Stimulated activated naive B cell treated with anti-CD40 and anti-IgM and Interleukin-4, amounts not matched to agents 10 μg/mL and 1 μg/mL and 100 μg/mL, for 72 hours (primary cell): ENCODE measurements around the gene TRIM33.
"Not testable (repeated sequence)": the region's sequence is repeated elsewhere in the genome, so short reads cannot be mapped to it uniquely, and the experiment has no call there.

Experiments
- ATAC-seq, 2 donors: fragments of 150-1000 bp; cut with Tn5 transposase; replicated peaks; 2 replicates each; pipeline ENCODE4 v1.10.0; 2021; ENCODE audit warnings: moderate library complexity in 1 of 2
- DNase-seq: peaks from one replicate; pipeline ENCODE4 v3.0.0; 2021
- H3K27ac Mint-ChIP-seq: one replicate; pipeline ENCODE4 v1.8.0; 2022; ENCODE audit warnings: mild to moderate bottlenecking, mixed read lengths
- H3K27me3 Mint-ChIP-seq, 2 donors: one replicate each; pipeline ENCODE4 v1.8.0; 2022; ENCODE audit warnings: mixed read lengths in 2 of 2
- H3K36me3 Mint-ChIP-seq, 2 donors: one replicate each; pipeline ENCODE4 v1.8.0; 2022; ENCODE audit warnings: mixed read lengths in 2 of 2, mild to moderate bottlenecking in 1 of 2
- H3K4me1 Mint-ChIP-seq, 2 donors: one replicate each; pipeline ENCODE4 v1.8.0; 2022; ENCODE audit warnings: mixed read lengths in 2 of 2, mild to moderate bottlenecking in 1 of 2
- H3K4me3 Mint-ChIP-seq, 2 donors: one replicate each; pipeline ENCODE4 v1.8.0; 2022; ENCODE audit warnings: mild to moderate bottlenecking in 2 of 2, mixed read lengths in 2 of 2, moderate library complexity in 1 of 2
- H3K9me3 Mint-ChIP-seq, 2 donors: one replicate each; pipeline ENCODE4 v1.8.0; 2022; ENCODE audit warnings: mixed read lengths in 2 of 2, mild to moderate bottlenecking in 1 of 2

Gene TRIM33

DNA sequence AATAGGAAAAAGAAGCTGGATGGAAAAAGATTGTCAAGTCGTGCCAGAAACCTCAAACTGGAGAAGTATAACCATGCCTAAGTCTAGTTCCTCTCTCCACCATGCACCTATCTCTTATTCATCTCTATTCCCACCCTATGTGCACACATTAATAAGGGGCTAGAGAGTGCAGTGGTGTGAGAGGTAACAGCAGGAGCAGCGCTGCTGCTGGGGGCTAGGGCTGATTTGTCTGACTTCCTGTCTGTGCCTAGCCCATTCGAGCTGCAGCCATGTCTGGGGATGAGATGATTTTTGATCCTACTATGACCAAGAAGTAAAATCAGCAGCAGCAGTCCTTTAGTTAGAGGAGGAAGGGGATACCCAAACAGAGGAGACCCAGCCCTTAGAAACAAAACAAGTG, 43.0 kb downstream of the TRIM33 start:
- peaks cover 27 to 63% of the 10 kb centered on the region in 2 donors for H3K4me1 Mint-ChIP-seq
- peak; percentile 33 to 50 for ATAC-seq

DNA sequence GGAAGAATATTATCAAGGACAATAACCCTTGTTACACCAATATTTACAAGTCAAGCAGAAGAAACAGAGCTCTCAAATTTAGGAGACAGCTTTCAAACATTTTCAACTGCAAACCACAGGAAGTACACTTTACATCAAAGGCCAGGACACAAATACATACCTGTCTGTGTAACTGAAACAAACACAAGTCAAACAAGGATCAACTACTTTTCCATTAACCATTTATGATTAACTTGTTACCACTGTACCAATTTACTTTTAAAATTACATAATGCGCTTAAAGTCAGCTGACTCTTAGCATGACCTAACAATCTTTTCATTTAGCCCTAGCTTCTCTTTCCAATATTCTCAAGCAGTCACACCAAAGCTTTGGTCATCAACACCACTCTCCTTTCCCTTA, 43.5 kb downstream of the TRIM33 start:
- H3K36me3 Mint-ChIP-seq, result peaks cover 18 to 34% of the 10 kb centered on the region in 2 donors
- DNase-seq (no peak), ATAC-seq (no peak)
- peaks cover 27 to 60% of the 10 kb centered on the region in 2 donors for H3K4me1 Mint-ChIP-seq
- H3K9me3 Mint-ChIP-seq, result no peaks in the 10 kb centered on the region
- H3K4me3 Mint-ChIP-seq, result no peak overlapping the region
- no peaks in the 10 kb centered on the region for H3K27me3 Mint-ChIP-seq
- H3K27ac Mint-ChIP-seq, result peak overlapping the region; percentile 32

More for the DNA sequence above, 43.0 kb downstream of the TRIM33 start:
- DNase-seq, result no peak
- H3K4me3 Mint-ChIP-seq, result no peak overlapping the region
- H3K27ac Mint-ChIP-seq, result no peak overlapping the region
- H3K9me3 Mint-ChIP-seq, result no peaks in the 10 kb centered on the region
- peaks cover 21 to 38% of the 10 kb centered on the region in 2 donors for H3K36me3 Mint-ChIP-seq
- no peaks in the 10 kb centered on the region for H3K27me3 Mint-ChIP-seq

DNA sequence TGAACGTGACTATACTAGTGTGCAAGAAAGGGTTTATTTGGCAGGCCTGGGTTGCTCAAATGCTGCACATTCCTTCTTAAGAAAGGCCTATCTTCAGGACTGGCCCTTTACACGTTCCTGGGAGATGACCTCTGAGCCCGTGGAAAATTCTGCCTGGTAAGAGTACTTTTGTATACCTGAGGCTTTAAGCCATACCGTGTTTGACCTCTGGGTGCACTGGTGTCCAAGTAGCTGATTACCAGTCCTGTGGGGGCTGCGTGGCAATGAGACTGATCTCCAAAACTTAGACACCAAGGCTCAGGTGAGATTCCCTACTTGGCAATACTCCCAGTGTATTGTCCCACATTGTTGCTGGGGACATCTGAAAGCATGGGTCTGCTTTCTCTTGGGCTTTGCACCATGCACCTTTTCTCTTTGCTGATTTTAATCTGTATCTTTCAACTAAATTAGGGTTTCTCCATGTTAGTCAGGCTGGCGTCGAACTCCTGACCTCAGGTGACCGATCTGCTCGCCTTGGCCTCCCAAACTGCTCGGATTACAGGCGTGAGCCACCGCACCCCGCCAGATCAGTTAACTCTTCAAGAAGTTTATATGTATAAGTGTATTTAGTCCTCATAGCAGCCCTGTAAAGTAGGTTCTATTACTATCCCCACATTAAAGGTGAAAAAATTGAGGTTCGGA, 44.5 kb downstream of the TRIM33 start:
- Mint-ChIP-seq H3K4me1 (peaks cover 27 to 56% of the 10 kb centered on the region in 2 donors), H3K9me3 (no peaks in the 10 kb centered on the region), H3K27me3 (no peaks in the 10 kb centered on the region), H3K4me3 (no peak overlapping the region), H3K27ac (no peak overlapping the region), H3K36me3 (peaks cover 18 to 30% of the 10 kb centered on the region in 2 donors)
- ATAC-seq (no peak), DNase-seq (no peak)

DNA sequence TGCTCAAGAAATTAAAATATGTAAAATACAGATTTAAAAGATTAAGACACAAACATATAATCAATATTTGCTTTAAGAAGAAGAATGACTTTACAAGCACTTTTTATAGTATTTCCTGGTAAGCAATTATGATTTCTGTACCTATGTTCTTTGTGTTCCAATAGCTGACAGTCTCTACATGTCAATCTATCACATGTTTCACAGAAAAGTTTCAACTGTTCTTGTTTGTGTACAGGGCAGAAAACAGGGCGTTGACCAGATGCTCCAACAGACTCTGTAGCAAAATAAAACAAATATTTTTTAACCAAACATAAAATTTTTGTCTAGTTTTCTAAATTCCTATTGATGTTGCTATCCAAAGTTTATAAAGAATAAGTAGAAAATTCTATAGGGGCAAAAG, 48.0 kb downstream of the TRIM33 start:
- Mint-ChIP-seq H3K27ac (no peak overlapping the region), H3K4me3 (no peak overlapping the region), H3K36me3 (peaks cover 24 to 44% of the 10 kb centered on the region in 2 donors), H3K27me3 (no peaks in the 10 kb centered on the region), H3K9me3 (peaks cover 0 to 4% of the 10 kb centered on the region in 2 donors), H3K4me1 (peaks cover 23 to 34% of the 10 kb centered on the region in 2 donors)
- DNase-seq, result no peak
- ATAC-seq, result no peak

DNA sequence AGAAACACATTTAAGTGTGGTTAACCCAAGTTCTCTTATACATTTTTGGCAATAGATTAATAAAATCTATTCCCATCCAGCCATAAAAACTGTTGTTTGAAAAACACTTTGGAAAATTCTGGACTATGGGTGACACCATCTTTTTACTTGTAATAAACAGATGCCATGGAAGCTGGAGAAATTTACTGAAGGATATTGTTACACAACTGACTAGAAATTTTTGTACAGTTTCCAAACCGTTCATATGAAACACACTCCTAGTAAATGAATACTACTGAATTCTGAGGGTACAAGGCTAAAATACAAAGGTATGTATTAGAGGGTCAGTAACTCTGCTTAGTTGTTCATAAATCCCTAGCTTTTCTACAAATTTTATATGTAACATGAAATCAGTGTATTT, 48.7 kb downstream of the TRIM33 start:
- H3K27ac Mint-ChIP-seq, result no peak overlapping the region
- H3K4me3 Mint-ChIP-seq, result no peak overlapping the region
- no peak for ATAC-seq
- no peak for DNase-seq
- H3K9me3 Mint-ChIP-seq, result peaks cover 0 to 4% of the 10 kb centered on the region in 2 donors
- H3K4me1 Mint-ChIP-seq, result peaks cover 17 to 28% of the 10 kb centered on the region in 2 donors
- peaks cover 24 to 46% of the 10 kb centered on the region in 2 donors for H3K36me3 Mint-ChIP-seq
- no peaks in the 10 kb centered on the region for H3K27me3 Mint-ChIP-seq

DNA sequence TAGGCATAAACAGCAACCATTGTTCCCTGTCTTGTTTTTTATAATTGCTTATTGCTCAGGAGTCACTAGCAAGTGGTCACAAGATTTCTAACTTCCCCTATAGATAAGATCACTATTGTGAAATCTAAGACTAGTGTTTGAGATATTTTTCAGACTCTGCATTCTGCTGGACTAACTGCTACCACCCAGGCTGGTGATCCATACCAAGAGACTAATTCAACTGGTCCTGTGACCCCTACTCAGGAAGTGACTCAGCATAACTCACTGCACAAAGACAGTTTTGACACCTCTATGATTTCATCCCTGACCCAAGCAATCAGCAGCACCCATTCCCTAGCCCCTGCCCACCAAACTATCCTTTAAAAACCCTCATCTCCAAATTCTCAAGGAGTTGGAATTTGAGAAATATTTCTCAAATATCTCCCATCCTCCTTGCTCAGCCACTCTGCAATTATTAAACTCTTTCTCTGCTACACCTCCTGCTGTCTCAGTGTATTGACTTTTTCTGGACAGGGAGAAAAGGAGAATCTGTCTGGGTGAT, 52.7 kb downstream of the TRIM33 start:
- ATAC-seq, result no peak
- Mint-ChIP-seq H3K4me3 (peak overlapping the region in 1 of 2 donors; percentile 1), H3K4me1 (peaks cover 11 to 20% of the 10 kb centered on the region in 2 donors), H3K9me3 (peaks cover 0 to 4% of the 10 kb centered on the region in 2 donors), H3K27me3 (no peaks in the 10 kb centered on the region), H3K36me3 (peaks cover 41 to 61% of the 10 kb centered on the region in 2 donors), H3K27ac (peak overlapping the region; percentile 21)
- DNase-seq, result no peak

DNA sequence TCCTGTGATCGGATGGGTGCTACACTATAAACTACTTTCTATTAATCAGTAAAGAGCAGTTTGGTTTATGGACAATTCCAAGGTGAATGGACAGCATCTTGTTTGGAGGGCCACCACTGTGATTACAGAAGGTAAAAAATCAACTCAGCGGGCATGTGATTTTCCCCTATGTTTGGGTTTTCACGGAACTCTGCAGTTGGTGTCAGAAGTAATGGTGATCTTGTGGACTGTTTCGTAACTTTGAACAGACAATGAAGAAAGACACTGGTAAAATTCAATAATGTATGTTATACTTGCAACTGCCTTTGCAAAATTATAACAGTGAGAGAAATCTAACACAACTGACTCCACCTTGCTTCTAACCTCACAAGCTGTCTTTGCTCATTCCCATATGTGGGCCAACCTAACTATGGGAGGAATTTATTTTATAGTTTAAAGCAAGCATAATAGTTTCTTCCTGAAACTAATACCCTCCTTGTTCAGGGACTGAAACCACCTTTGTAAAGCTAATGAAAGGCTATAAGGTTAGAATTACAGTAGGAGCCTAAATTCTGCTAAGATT, 53.2 kb downstream of the TRIM33 start:
- Mint-ChIP-seq H3K27ac (no peak overlapping the region), H3K4me3 (no peak overlapping the region), H3K27me3 (no peaks in the 10 kb centered on the region), H3K36me3 (peaks cover 47 to 66% of the 10 kb centered on the region in 2 donors), H3K4me1 (peaks cover 11 to 20% of the 10 kb centered on the region in 2 donors), H3K9me3 (peaks cover 0 to 4% of the 10 kb centered on the region in 2 donors)
- ATAC-seq (no peak), DNase-seq (no peak)

DNA sequence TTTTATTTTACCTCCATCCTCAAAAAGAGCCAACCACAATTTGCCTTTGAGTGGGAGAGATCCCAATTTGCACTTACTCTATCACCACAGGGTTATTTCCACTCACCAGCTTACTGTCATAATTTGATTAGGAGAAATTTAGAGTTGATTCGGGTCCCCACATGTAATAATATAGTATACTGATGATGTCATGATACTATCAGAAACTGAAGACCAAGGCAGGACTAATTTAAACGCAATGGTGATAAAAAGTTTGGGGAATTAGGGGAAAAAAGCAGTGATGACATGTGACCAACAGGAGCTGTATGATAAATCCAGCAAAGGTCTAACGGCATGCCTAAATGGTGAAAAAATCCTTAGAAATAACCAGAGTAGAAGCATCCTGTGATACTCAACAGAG, 54.4 kb downstream of the TRIM33 start:
- H3K4me3 Mint-ChIP-seq, result no peak overlapping the region
- peaks cover 46 to 69% of the 10 kb centered on the region in 2 donors for H3K36me3 Mint-ChIP-seq
- H3K9me3 Mint-ChIP-seq, result peaks cover 0 to 4% of the 10 kb centered on the region in 2 donors
- no peak overlapping the region for H3K27ac Mint-ChIP-seq
- DNase-seq (no peak), ATAC-seq (no peak)
- peaks cover 11 to 20% of the 10 kb centered on the region in 2 donors for H3K4me1 Mint-ChIP-seq
- H3K27me3 Mint-ChIP-seq, result no peaks in the 10 kb centered on the region

DNA sequence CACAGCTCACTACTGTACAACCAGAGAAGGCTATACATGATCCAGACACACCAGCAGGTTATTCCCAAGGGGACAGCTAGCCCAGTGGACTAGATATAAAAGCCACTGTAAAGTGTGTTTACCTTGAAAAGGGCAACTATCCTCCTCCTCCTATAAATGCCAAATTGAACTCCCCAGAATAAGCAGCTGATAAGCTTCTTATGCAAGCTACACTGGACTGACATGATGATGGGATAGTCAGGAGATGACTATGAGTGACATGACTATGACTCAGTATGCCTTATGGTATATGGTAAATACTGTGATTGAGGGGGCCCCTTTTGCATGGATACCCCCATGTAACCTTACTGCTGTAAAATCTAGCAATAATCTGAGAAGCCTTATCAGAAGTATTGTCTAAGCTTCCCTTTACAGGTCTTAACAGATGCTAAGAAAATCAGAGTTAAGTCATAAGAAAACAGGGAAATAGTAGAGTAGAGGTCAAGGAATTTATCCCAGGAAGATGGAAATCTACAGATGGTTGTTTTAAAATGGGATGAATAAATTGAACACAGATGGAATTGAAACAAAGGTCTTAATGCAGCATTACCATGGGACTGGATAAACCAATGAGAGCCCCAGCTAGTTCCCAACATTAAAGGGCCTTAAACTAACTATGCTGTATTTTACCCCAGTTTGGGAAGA, 55.8 kb downstream of the TRIM33 start:
- Mint-ChIP-seq H3K9me3 (peaks cover 0 to 4% of the 10 kb centered on the region in 2 donors), H3K4me1 (peaks cover 11 to 20% of the 10 kb centered on the region in 2 donors), H3K27me3 (no peaks in the 10 kb centered on the region), H3K27ac (no peak overlapping the region), H3K4me3 (no peak overlapping the region), H3K36me3 (peaks cover 42 to 67% of the 10 kb centered on the region in 2 donors)
- no peak for ATAC-seq
- no peak for DNase-seq

DNA sequence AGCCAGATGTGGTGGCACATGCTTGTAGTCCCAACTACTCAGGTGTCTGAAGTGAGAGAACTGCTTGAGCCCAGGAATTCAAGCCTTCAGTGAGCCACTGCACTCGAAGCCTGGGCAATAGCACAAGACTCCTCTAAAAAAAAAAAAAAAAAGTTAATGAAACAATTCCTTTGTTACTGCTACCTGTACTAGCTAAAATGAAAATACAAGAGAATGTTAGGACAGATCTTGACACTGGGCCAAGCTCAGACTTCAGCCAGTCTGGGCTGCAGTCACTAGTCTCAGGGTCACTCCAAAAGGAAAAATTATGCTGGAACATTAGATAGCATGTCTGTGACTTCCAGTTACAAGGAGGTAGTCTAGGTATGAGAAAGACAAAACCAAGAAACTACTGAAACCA, 56.5 kb downstream of the TRIM33 start:
- ATAC-seq (no peak), DNase-seq (no peak)
- H3K36me3 Mint-ChIP-seq, result peaks cover 41 to 60% of the 10 kb centered on the region in 2 donors
- no peak overlapping the region for H3K27ac Mint-ChIP-seq
- peaks cover 11 to 20% of the 10 kb centered on the region in 2 donors for H3K4me1 Mint-ChIP-seq
- H3K9me3 Mint-ChIP-seq, result peaks cover 0 to 4% of the 10 kb centered on the region in 2 donors
- H3K4me3 Mint-ChIP-seq, result no peak overlapping the region
- H3K27me3 Mint-ChIP-seq, result no peaks in the 10 kb centered on the region

DNA sequence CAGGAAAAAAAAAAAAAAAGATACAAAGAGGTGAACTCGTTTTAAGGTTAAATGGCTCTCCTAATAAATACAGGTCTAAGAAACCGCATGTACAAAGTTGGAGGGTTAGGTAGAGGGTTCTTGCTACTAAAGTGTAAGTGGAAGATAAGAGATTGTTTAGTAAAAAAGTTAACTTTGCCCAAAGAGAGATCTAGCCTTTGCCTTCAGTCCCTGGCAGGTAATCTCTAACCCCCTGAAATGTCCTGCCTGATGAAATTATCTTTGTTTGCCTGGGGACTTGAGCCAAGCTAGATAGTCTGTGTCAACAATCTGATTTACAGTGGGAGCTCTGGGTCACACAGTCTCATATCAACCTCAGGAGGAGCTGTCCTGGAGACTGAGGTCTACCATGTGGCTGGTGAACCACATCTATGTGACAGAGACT, 57.6 kb downstream of the TRIM33 start:
- Mint-ChIP-seq H3K4me1 (peaks cover 7 to 15% of the 10 kb centered on the region in 2 donors), H3K27me3 (no peaks in the 10 kb centered on the region), H3K9me3 (peaks cover 0 to 2% of the 10 kb centered on the region in 2 donors), H3K4me3 (no peak overlapping the region), H3K27ac (peak overlapping the region; percentile 76), H3K36me3 (peaks cover 36 to 48% of the 10 kb centered on the region in 2 donors)
- ATAC-seq (no peak), DNase-seq (no peak)

DNA sequence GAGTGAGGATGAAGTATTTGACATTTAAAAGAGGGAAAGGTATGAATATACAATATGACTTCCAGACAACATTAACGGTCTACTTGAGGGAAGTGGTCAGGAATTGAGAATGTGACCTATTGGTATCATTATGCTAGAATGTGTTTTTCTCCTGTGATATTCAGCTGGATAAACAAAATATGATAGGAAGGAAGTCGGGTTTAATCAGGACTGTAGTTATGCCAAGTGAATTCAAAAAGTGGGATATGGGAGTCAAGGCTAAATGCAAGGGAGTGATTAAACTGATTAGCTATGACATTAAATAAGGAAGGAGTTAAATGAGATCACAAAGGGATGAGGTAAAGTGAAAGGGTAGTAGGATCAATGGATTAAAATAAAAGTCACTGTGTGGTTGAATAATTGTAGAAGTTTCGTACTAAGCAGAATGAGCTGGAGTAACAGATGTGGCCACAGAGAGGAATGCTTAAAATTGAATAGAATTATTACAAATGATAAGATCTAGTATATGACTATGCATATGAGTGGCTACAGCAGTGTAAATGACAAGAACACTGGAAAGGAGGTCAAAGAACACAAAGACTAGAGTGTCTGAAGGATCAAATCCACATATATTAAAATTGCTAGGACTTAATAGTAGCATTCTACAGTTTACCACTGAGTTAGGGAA, 62.5 kb downstream of the TRIM33 start:
- no peak for ATAC-seq
- H3K27me3 Mint-ChIP-seq, result no peaks in the 10 kb centered on the region

DNA sequence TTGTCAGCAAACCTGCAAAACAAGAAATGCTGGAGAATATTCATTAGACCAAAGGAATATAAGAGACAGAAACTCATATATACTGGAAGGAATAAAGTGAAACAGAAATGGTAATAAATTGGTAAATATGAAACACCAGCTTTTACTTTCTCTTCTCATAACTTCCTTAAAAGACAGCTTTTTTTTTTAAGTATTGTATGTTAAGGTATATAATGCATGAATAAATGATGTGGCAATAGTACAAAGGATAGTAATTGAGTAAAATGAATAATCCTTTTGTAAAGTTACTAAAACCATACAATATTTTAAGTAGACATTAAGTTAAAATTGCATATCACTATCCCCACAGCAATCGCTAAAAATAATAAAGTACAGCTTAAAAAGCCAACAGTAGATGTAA, 64.8 kb downstream of the TRIM33 start:
- no peak for ATAC-seq

More for the DNA sequence above, 62.5 kb downstream of the TRIM33 start:
- DNase-seq, result no peak
- Mint-ChIP-seq H3K4me3 (no peak overlapping the region), H3K4me1 (peaks cover 5 to 6% of the 10 kb centered on the region in 2 donors), H3K36me3 (peaks cover 24 to 33% of the 10 kb centered on the region in 2 donors), H3K27ac (no peak overlapping the region), H3K9me3 (no peaks in the 10 kb centered on the region)

DNA sequence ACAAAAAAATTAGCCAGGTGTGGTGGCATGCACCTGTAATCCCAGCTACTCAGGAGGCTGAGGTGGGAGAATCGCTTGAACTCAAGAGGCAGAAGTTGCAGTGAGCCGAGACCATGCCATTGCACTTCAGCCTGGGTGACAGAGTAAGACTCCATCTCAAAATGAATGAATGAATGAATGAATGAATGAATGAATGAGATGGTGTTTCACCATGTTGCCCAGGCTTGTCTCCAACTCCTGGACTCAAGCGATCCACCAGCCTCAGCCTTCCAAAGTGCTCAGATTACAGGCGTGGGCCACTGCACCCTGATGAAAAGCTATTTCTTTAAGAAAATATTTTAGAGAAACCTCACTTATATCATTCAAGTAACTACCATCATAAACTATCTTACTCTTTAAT, 67.8 kb downstream of the TRIM33 start:
- not testable (repeated sequence) for ATAC-seq, H3K27me3 Mint-ChIP-seq, H3K27ac Mint-ChIP-seq, DNase-seq, H3K4me3 Mint-ChIP-seq, H3K9me3 Mint-ChIP-seq
- H3K36me3 Mint-ChIP-seq, result peaks cover 31 to 47% of the 10 kb centered on the region in 2 donors
- peaks cover 6 to 23% of the 10 kb centered on the region in 2 donors for H3K4me1 Mint-ChIP-seq

More for the DNA sequence above, 64.8 kb downstream of the TRIM33 start:
- no peaks in the 10 kb centered on the region for H3K9me3 Mint-ChIP-seq
- H3K27me3 Mint-ChIP-seq, result no peaks in the 10 kb centered on the region
- peaks cover 19 to 29% of the 10 kb centered on the region in 2 donors for H3K36me3 Mint-ChIP-seq
- peaks cover 5 to 6% of the 10 kb centered on the region in 2 donors for H3K4me1 Mint-ChIP-seq
- no peak for DNase-seq
- H3K27ac Mint-ChIP-seq, result no peak overlapping the region
- no peak overlapping the region for H3K4me3 Mint-ChIP-seq
